SK-N-MC (cell line): Measurements from ENCODE around the gene ZNF580.

ENCODE experiments used
- EZH2 ChIP-seq: fragments of 200-600 bp; sonication (generic); IDR thresholded peaks from one replicate; pipeline ENCODE4 v1.6.1; 2017; ENCODE audit warnings: antibody characterized with exemption
- POLR2AphosphoS5 ChIP-seq: IDR thresholded peaks from 2 replicates; pipeline ENCODE4 v1.6.1; 2012; ENCODE audit warnings: mild to moderate bottlenecking, low read depth, low read length, borderline replicate concordance

- no peak for TF ChIP-seq EZH2
- TF ChIP-seq POLR2AphosphoS5: no peak
Observed at GRCh38 chr19:55613396-55613795, 27.4 kb upstream of the ZNF580 start.
